Activated CD8-positive, alpha-beta memory T cell treated with anti-CD3 and anti-CD28 coated beads, Interleukin-2, amount 10 ng/mL, durations not matched to agents 7 days and 5 days (primary cell): ENCODE data around the gene SHISA6. TPM values are rescaled to one million over a fixed set of nuclear protein-coding genes. Genes with fewer than 3 reads are reported as not detected.

Experiments used
- ATAC-seq: fragments of 150-1000 bp; cut with Tn5 transposase; one replicate; pipeline ENCODE4 v1.10.0; 2021; ENCODE audit warnings: moderate library complexity
- CTCF ChIA-PET: fragments of 350-600 bp; sonication (Branson Sonifier 250); formaldehyde crosslinking; loops from one replicate; lab custom pipeline; 2021; ENCODE audit warnings: antibody characterized with exemption; lab: Charles Lee
- DNase-seq: peaks from one replicate; pipeline ENCODE4 v3.0.0-alpha.2; 2020
- H3K27ac Mint-ChIP-seq: one replicate; pipeline ENCODE4 v1.8.0; 2021; ENCODE audit warnings: mild to moderate bottlenecking, mixed read lengths
- H3K27me3 Mint-ChIP-seq: one replicate; pipeline ENCODE4 v1.8.0; 2021; ENCODE audit warnings: mixed read lengths
- H3K36me3 Mint-ChIP-seq: one replicate; pipeline ENCODE4 v1.8.0; 2021; ENCODE audit warnings: mild to moderate bottlenecking, mixed read lengths
- H3K4me1 Mint-ChIP-seq: one replicate; pipeline ENCODE4 v1.8.0; 2021; ENCODE audit warnings: mixed read lengths
- H3K4me3 Mint-ChIP-seq: one replicate; pipeline ENCODE4 v1.8.0; 2021; ENCODE audit warnings: mild to moderate bottlenecking, moderate library complexity, mixed read lengths
- H3K9me3 Mint-ChIP-seq: one replicate; pipeline ENCODE4 v1.8.0; 2022; ENCODE audit warnings: low read depth, mixed read lengths
- total RNA-seq, 2 experiments: library from RNA; stranded (reverse); gene quantifications; one replicate each; pipeline ENCODE4 v1.2.3, GENCODE V29; 2021

The SHISA6 gene
- total RNA-seq, 2 experiments from 2014 or later, result not detected

DNA sequence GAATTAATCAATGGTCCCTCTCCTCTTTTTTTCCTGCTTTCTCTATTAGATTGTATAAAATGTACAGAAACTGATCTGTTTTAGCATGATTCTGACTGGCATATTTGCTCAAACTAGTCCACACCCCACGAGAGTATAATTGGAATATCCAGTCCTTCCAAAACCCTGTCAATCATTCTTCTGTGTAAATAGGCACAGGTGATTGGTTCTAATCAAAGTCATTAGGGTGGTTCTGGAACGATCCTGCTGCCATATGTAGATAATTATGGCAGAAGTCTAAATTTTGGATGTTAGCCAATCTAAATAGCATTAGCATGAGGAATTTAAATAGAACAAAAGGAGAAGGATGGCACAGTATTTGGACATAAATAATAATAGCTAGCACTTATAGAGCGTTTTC lies 165.7 kb downstream of the SHISA6 start:
- H3K27me3 Mint-ChIP-seq, result no peaks in the 10 kb centered on the region
- no peaks in the 10 kb centered on the region for H3K36me3 Mint-ChIP-seq
- H3K4me1 Mint-ChIP-seq, result no peaks in the 10 kb centered on the region
- H3K4me3 Mint-ChIP-seq, result no peak overlapping the region
- CTCF ChIA-PET, result no interaction called here
- no peak for ATAC-seq
- peaks cover 7% of the 10 kb centered on the region for H3K9me3 Mint-ChIP-seq
- no peak for DNase-seq
- H3K27ac Mint-ChIP-seq, result no peak overlapping the region

DNA sequence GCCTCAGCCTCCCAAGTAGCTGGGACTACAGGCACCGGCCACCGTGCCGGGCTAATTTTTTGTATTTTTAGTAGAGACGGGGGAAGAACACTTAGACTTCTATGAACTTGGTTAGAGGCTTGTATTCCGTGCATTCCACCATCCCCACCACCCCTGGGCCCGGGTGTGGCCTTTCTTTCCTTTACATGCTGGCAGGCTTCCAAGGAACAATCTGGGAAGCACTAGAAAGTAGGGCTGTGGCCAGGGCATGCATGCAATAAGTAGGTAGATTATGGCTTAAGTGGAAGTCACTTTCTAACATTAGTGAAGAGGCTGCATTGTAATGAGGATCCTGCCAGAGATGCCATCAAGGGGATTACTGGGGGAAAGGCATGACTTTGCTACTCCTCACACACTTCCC lies 171.6 kb downstream of the SHISA6 start:
- H3K4me1 Mint-ChIP-seq, result no peaks in the 10 kb centered on the region
- DNase-seq (no peak), ATAC-seq (no peak)
- H3K9me3 Mint-ChIP-seq, result peaks cover 2% of the 10 kb centered on the region
- H3K27ac Mint-ChIP-seq, result no peak overlapping the region
- H3K27me3 Mint-ChIP-seq, result no peaks in the 10 kb centered on the region
- H3K4me3 Mint-ChIP-seq, result no peak overlapping the region
- CTCF ChIA-PET, result no interaction called here
- H3K36me3 Mint-ChIP-seq, result no peaks in the 10 kb centered on the region

DNA sequence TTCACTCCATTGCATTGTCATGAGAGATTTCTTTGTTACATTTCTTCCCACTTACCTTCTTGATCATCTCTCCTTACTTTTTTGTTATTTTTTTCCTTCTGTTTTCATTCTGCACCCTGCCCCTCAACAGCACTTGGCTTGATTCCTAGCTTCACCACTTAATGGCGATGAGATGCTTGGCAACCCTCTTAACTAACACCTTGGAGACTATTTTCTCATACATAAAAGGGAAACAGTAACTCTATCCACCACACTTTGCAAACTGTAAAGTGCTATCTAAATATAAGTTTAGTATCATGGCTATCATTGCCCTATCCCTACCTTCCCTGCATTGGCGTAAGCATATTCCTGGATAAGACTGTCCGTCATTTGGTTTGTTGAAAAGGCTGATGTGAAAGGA lies 177.3 kb downstream of the SHISA6 start:
- CTCF ChIA-PET, result no interaction called here
- Mint-ChIP-seq H3K27me3 (no peaks in the 10 kb centered on the region), H3K36me3 (no peaks in the 10 kb centered on the region), H3K9me3 (peaks cover 7% of the 10 kb centered on the region), H3K4me1 (no peaks in the 10 kb centered on the region), H3K27ac (no peak overlapping the region), H3K4me3 (no peak overlapping the region)
- DNase-seq (no peak), ATAC-seq (no peak)

DNA sequence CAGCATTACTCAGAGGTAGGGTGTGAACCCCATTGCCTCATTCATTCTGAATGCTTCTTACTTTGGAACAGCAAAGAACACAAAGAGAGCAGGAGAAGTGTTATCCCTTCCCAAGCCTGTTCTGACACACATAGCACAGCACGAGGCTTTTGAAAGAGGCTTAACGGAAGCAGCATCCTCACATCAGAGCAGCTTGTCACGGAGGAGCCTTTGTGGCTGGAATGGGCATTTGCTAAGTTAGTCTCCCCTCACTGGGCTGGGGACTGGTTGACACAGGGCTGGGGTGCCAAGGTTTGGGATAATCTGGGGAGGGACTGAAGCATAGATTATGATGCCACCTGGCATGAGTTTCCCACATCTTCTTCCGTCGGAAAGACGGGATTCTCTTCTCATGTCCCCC lies 189.7 kb downstream of the SHISA6 start:
- CTCF ChIA-PET, result no interaction called here
- Mint-ChIP-seq H3K9me3 (peaks cover 13% of the 10 kb centered on the region), H3K27ac (no peak overlapping the region), H3K4me1 (no peaks in the 10 kb centered on the region), H3K27me3 (no peaks in the 10 kb centered on the region), H3K36me3 (no peaks in the 10 kb centered on the region), H3K4me3 (no peak overlapping the region)
- DNase-seq, result no peak
- ATAC-seq, result no peak

DNA sequence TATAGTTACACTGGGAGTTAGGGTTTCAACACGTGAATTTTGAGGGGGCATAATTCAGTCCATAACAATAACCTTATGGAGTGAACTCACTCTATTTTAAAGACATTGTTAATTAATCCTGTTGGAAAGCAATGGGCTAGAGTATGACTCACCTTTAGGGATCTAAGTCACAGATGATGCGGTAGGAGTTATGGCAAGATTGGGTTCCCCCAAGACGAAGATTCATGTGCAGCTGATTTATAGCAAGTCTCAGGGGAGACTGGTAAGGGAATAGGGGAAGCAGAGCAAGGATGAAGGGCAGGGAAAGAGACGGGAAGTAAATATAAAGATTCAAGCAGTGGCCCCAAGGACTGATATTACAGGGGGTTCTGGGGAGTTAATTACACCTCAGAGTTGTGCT lies 197.7 kb downstream of the SHISA6 start:
- H3K27me3 Mint-ChIP-seq, result no peaks in the 10 kb centered on the region
- H3K36me3 Mint-ChIP-seq, result no peaks in the 10 kb centered on the region
- no peak overlapping the region for H3K4me3 Mint-ChIP-seq
- CTCF ChIA-PET, result no interaction called here
- ATAC-seq (no peak), DNase-seq (no peak)
- H3K27ac Mint-ChIP-seq, result no peak overlapping the region
- H3K4me1 Mint-ChIP-seq, result no peaks in the 10 kb centered on the region
- H3K9me3 Mint-ChIP-seq, result peaks cover 10% of the 10 kb centered on the region

DNA sequence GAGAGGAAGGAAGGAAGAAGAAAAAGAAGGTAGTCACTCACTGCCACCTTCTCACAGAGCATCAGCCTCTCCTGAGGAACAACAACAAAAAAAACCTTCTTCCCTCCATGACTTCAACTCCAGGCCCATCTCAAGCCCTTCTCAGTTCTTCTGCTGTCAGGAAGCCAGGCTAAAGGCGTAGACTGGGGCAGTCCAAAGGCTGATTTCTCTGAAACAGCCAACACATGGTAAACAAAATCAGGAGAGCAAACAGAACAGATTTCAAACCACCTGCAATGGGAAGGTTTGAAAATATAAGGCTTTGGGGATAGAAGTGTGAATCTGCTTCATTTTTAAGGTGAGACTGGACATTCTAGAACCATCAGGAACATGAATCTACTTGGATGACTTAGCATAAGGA lies 200.0 kb downstream of the SHISA6 start:
- no peak for DNase-seq
- no peak for ATAC-seq
- H3K4me1 Mint-ChIP-seq, result no peaks in the 10 kb centered on the region
- H3K27ac Mint-ChIP-seq, result no peak overlapping the region
- no peaks in the 10 kb centered on the region for H3K27me3 Mint-ChIP-seq
- no peak overlapping the region for H3K4me3 Mint-ChIP-seq
- CTCF ChIA-PET, result no interaction called here
- H3K36me3 Mint-ChIP-seq, result no peaks in the 10 kb centered on the region
- peaks cover 7% of the 10 kb centered on the region for H3K9me3 Mint-ChIP-seq

DNA sequence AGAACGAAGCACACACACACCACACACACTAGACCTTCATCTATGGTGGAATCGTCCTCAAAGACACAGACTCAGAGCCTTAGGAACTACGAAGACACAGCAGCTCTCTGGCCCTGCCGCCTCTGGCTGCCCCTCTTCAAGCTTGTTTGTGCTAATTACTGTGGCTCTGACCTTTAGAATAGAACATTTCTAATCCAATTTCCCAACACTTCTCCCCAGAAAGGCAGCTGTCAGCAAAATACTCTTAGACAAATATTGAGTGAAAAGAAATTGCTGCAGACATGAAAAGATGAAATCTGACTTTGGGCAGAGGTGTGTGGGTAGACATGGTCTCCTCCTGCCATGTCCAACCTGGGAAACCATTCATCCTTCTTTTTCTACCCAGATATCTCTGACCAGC lies 205.3 kb downstream of the SHISA6 start:
- no peaks in the 10 kb centered on the region for H3K27me3 Mint-ChIP-seq
- DNase-seq, result no peak
- ATAC-seq, result no peak

DNA sequence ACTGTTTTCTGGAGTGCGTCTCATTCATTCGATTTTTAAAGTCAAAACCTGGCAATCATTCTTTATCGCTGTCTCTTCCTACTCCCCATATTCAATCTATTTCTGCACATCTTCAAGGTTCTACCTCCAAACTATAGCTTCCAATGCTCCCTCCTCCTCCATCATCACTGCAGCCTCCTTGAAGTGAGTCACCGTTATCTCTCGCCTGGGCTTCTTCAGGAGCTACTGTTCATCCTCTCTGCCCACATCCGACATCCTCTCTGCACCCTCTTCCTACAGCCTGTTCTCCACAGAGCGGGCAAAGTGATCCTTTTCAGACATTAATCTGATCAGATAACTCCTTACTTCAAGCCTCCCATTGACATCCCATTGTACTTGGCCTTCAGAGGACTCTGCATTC lies 213.1 kb downstream of the SHISA6 start:
- Mint-ChIP-seq H3K9me3 (peaks cover 14% of the 10 kb centered on the region), H3K36me3 (peaks cover 1% of the 10 kb centered on the region), H3K27me3 (no peaks in the 10 kb centered on the region), H3K4me1 (no peaks in the 10 kb centered on the region), H3K27ac (no peak overlapping the region), H3K4me3 (no peak overlapping the region)
- no peak for DNase-seq
- CTCF ChIA-PET, result interaction anchor here (1.2 kb wide), 1 partner anchor 9 kb away, joined by 3 read pairs; no protein-coding TSS in a partner anchor
- no peak for ATAC-seq

More for the DNA sequence above, 205.3 kb downstream of the SHISA6 start:
- no peaks in the 10 kb centered on the region for H3K4me1 Mint-ChIP-seq
- H3K36me3 Mint-ChIP-seq, result peaks cover 1% of the 10 kb centered on the region
- peaks cover 11% of the 10 kb centered on the region for H3K9me3 Mint-ChIP-seq
- H3K4me3 Mint-ChIP-seq, result no peak overlapping the region
- no peak overlapping the region for H3K27ac Mint-ChIP-seq
- CTCF ChIA-PET, result no interaction called here

DNA sequence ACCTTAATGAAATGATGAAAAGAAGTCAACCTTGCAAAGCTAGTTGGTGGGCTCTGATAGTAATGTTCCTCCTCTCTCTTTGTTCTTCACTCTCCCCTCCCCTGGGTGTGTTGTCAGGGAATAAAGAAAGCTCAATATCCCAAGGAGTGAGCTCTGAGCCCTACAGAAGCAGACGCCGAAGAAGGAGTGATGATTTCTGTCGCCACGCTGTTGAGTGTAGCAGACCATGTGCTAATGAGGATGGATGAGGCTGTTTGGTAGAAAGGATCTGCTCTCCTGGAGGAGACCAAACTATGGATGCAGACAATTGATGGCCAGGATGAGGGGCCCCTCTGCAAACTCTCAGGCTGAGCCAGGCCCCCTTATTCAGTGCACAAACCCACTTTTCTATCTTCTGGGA lies 217.3 kb downstream of the SHISA6 start:
- no peak for ATAC-seq
- H3K27me3 Mint-ChIP-seq, result no peaks in the 10 kb centered on the region
- H3K36me3 Mint-ChIP-seq, result no peaks in the 10 kb centered on the region
- CTCF ChIA-PET, result no interaction called here
- no peak for DNase-seq
- no peak overlapping the region for H3K4me3 Mint-ChIP-seq
- H3K4me1 Mint-ChIP-seq, result no peaks in the 10 kb centered on the region
- H3K9me3 Mint-ChIP-seq, result peaks cover 19% of the 10 kb centered on the region
- H3K27ac Mint-ChIP-seq, result no peak overlapping the region

DNA sequence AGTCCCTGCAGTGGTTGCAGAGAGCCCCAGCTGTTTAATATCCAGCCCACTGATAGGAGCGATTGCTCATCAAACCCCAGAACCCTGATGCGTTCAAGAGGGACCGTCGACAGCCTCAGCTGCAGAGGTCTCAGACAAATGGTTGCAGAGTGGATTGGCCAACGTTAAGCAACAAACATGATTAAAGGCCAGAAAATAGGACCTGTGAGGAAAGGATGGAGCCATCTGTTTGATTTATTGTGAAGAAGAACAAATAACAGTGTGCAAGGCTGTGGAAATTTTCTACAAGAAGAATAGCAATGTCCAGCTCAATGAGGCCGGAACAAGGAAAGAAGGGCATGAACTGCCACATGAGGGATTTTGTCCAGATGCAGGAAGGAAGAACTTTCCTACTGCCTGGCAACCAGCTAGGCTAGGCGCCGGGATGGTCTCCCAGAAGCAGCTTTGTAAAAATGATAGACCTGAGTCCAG lies 218.9 kb downstream of the SHISA6 start:
- H3K9me3 Mint-ChIP-seq, result peaks cover 17% of the 10 kb centered on the region
- no peaks in the 10 kb centered on the region for H3K27me3 Mint-ChIP-seq
- CTCF ChIA-PET, result no interaction called here
- ATAC-seq (no peak), DNase-seq (no peak)
- H3K27ac Mint-ChIP-seq, result no peak overlapping the region
- H3K4me3 Mint-ChIP-seq, result no peak overlapping the region
- no peaks in the 10 kb centered on the region for H3K36me3 Mint-ChIP-seq
- H3K4me1 Mint-ChIP-seq, result no peaks in the 10 kb centered on the region

DNA sequence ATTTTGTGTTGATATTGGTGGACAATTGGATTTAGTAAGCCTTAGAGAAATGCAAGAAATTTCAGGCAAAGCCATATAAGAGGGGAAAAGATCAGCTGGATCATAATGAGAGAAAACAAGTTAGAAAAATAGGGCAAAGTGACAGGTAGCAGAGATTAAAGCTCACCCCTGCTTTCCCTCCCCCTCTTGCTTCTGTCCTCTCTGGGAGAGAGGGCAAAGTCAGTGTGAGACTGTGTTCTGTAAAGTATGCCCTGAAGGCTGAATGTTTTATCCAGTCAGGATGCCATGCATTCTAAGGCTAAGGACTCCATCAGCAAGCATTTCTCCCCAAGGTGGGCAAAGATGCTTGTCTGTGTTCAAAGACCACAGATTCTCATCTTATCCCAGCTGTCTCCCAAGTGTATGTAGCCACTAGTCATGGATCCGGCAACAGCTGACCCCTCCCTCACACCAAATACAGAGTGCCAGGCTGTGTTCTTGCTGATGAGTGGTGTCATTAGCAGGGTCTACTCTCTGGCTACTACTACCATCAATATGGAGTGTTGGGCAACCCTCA lies 221.1 kb downstream of the SHISA6 start:
- H3K36me3 Mint-ChIP-seq, result no peaks in the 10 kb centered on the region
- CTCF ChIA-PET, result no interaction called here
- no peak for DNase-seq
- H3K9me3 Mint-ChIP-seq, result peaks cover 22% of the 10 kb centered on the region
- H3K27me3 Mint-ChIP-seq, result no peaks in the 10 kb centered on the region
- ATAC-seq, result no peak
- no peak overlapping the region for H3K27ac Mint-ChIP-seq
- no peaks in the 10 kb centered on the region for H3K4me1 Mint-ChIP-seq
- H3K4me3 Mint-ChIP-seq, result no peak overlapping the region

DNA sequence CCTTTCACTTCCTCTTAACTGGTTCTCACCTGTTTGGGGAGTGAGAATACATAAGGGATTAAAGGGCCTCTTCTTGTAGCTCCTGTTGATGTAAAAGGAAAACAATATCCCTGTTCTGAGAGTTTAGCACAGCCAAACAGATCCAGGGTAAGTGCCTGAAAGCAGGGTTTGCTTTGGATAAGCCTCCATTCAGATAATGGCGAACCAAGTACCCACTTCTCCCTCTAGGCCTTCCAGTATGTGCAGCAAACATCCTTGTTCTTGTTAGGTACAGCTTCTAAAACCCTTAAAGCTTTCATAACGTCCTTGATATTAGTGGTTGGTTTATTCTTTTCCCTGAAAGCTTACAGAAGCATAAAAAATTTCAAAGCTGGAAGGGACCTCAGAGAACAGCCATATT lies 226.6 kb downstream of the SHISA6 start:
- no peak for DNase-seq
- CTCF ChIA-PET, result no interaction called here
- Mint-ChIP-seq H3K4me3 (no peak overlapping the region), H3K36me3 (no peaks in the 10 kb centered on the region), H3K9me3 (peaks cover 17% of the 10 kb centered on the region), H3K4me1 (no peaks in the 10 kb centered on the region), H3K27ac (no peak overlapping the region), H3K27me3 (no peaks in the 10 kb centered on the region)
- ATAC-seq, result no peak

DNA sequence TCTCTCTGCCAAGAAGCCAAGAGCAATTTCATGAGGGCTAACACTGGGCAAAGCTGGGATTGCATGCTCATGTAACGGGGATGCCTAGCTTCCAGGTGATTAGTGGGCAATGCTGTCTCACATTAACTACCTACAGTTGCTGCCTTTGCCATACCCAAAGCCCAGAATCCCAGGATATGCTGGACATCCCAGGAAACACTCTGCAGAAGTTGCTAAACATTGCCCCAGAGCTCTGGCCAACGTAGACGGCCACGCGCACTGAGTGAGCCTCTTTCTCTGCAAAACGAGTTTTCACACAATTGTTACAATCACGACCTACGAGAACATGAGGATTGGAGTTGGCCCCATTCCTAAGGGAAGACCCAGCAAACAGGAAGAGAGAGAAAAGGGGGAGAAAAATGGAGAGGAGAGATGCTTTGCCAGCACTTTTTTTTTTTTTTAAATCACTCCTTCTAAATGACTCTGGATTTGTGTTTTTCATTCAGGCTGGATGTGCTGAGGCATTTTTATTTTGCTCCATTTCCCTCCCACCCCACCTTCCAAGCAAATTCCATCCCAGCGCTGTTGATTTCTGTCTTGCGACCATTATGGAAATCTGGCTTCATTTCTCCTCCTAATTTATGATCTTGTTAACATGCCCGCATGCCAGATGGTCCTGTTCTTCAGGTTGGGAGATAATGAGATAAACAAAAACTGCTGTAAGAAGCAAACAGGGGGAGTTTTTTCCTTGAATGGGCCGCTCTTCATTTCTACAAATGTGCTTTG lies 244.5 kb downstream of the SHISA6 start:
- peaks cover 12% of the 10 kb centered on the region for H3K9me3 Mint-ChIP-seq
- ATAC-seq, result no peak
- CTCF ChIA-PET, result no interaction called here
- no peaks in the 10 kb centered on the region for H3K36me3 Mint-ChIP-seq
- no peaks in the 10 kb centered on the region for H3K4me1 Mint-ChIP-seq
- no peak for DNase-seq
- no peaks in the 10 kb centered on the region for H3K27me3 Mint-ChIP-seq
- H3K27ac Mint-ChIP-seq, result no peak overlapping the region
- H3K4me3 Mint-ChIP-seq, result no peak overlapping the region

DNA sequence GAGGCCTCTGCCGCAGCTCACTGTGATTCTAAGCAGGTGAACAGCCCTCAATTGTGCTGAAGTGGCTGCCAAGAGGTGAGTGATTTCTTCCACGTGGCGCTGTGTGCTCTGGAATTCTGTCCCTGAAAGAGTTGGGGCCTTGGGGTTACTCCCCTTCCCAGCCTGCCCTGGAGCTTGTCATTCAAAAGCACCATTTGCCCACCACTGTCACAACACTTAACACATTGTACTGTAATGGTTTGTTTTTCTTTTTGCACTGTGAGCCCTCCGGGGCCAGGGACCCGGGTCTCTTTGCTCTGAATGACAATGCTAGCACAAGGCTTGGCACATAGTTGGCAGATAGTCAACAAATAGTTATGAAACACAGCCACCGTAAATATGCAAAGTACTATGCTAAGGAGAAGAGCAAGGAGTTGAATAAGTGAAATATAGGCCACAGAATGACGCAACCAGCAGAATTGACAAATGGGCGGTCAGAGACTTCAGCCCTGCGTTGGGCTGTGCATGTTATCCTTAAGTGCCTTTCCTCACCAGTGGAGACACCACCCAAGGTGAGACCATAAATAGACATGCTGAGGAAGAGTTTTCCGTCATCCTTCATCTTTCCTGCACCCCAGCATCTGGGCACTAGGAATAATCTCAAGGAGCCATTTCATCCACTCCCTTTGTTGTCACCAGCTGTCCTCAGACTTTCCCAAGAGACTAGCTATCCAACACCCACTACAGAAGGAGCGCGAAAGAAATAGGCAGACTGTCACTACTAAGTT lies 245.3 kb downstream of the SHISA6 start:
- no peak for ATAC-seq
- Mint-ChIP-seq H3K27me3 (no peaks in the 10 kb centered on the region), H3K4me3 (no peak overlapping the region), H3K9me3 (peaks cover 12% of the 10 kb centered on the region), H3K27ac (no peak overlapping the region), H3K36me3 (no peaks in the 10 kb centered on the region), H3K4me1 (no peaks in the 10 kb centered on the region)
- CTCF ChIA-PET, result no interaction called here
- no peak for DNase-seq
